SH-SY5Y (cell line): Measurements from ENCODE around the gene NR4A2.

ENCODE experiments used
- GATA2 ChIP-seq: IDR thresholded peaks from 2 replicates; pipeline ENCODE4 v1.6.1; 2011; ENCODE audit warnings: mild to moderate bottlenecking, low read depth, low read length
- GATA3 ChIP-seq: IDR thresholded peaks from 2 replicates; pipeline ENCODE4 v1.6.1; 2011; ENCODE audit warnings: low read depth, mild to moderate bottlenecking, low read length, moderate library complexity

DNA sequence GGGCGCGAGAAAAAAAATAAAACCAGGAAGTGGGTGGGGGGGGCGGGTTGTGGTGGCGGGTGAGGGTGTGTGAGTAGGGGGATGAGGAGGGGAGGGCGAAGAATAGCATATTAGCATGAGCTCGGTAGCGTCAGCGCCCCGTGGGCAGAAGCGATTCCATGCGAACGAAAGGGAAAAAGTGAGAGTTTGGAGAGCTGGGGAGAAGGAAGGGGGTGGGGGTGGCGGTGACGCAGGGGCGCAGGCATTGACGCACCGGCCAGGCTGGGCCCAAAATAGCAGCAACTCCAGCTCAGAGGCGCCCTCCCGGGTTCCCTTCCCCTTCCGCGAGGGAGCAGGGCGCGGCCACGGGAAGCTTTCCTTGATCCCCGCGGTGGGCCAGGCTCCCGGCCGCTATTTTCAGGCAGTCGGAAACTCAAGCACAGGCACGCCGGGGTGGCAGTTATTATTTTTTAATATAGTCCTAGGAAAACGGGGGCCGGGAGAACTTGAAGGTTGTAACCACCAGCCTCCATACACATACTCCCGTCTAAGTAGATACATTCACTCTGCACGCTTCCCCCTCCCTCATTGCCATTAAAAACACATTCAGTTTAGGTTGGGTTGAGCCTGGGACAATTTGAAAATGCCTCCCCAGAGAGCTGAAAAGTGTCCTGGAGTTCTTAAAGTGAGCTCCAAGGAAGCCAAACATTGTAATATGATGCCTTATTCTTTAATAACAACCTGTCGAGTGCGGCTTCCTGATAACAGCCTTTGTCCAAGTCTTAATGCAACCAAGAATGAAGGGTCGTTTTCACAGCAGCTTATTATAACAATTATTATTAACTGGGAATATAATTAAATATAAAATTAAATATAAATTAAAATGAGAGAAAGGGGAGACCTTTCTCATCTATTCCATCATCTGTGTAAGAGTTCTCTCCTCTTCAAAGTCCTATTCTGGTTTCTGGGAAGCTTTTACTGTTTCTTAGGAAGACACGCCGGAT, 2.3 kb upstream of the NR4A2 start:
- no peak for TF ChIP-seq GATA2
- TF ChIP-seq GATA3, result no peak
